ENCODE data around the gene IP6K2. TPM values are rescaled to one million over a fixed set of nuclear protein-coding genes. Genes with fewer than 3 reads are reported as not detected.
A peak's percentile ranks its signal among the peaks of the same experiment; 100 is the strongest.

IP6K2 gene
- total and polyA plus RNA-seq, 12 donors, result 44.9 to 185 (median 106) TPM

- TF ChIP-seq CTCF (IDR thresholded peaks at IDR 0.05), result no peak
- TF ChIP-seq POLR2A (IDR thresholded peaks at IDR 0.05), result no peak
- DNase-seq, result no peak
- no peak overlapping the region for H3K4me3 ChIP-seq
- no peaks in the 10 kb centered on the region for H3K9me3 ChIP-seq (replicated peaks in 1 of 3)
- H3K27ac ChIP-seq, result no peak overlapping the region
- peaks cover 16 to 25% of the 10 kb centered on the region in 2 donors for H3K4me1 ChIP-seq (replicated peaks in 1 of 2)
- no peaks in the 10 kb centered on the region for H3K27me3 ChIP-seq
- H3K36me3 ChIP-seq (replicated peaks in 1 of 2), result peaks cover 0 to 50% of the 10 kb centered on the region in 2 donors
- WGBS, 4 donors, result 92 to 95% (median 93%) methylated on average over 6 to 7 of the region's 7 CpGs; no CpG with 5 or more reads in 1 of the 4 donors
- intact Hi-C loops (cut with DNase I), result no loop called here
Observed at GRCh38 chr3:48681541-48681880, 35.5 kb downstream of the IP6K2 start.

GRCh38 chr3:48680811-48681540, 36.0 kb downstream of the IP6K2 start:
- no peak overlapping the region for H3K4me3 ChIP-seq
- no peaks in the 10 kb centered on the region for H3K27me3 ChIP-seq
- H3K36me3 ChIP-seq (replicated peaks in 1 of 2), result peaks cover 0 to 56% of the 10 kb centered on the region in 2 donors
- no peak for DNase-seq
- no peak overlapping the region for H3K27ac ChIP-seq
- intact Hi-C loops (cut with DNase I), result no loop called here
- 89 to 96% (median 94%) methylated on average over 10 to 17 of the region's 17 CpGs for WGBS, 4 donors
- TF ChIP-seq CTCF (IDR thresholded peaks at IDR 0.05) (no peak), POLR2A (IDR thresholded peaks at IDR 0.05) (no peak)
- no peaks in the 10 kb centered on the region for H3K9me3 ChIP-seq (replicated peaks in 1 of 3)
- peaks cover 16 to 20% of the 10 kb centered on the region in 2 donors for H3K4me1 ChIP-seq (replicated peaks in 1 of 2)

- TF ChIP-seq POLR2A (IDR thresholded peaks at IDR 0.05), result no peak
- TF ChIP-seq CTCF (IDR thresholded peaks at IDR 0.05), result no peak
- H3K27ac ChIP-seq, result peak overlapping the region in 1 of 5 donors; percentile 16
- H3K9me3 ChIP-seq (replicated peaks in 1 of 3), result no peaks in the 10 kb centered on the region
- no peak overlapping the region for H3K4me3 ChIP-seq
- intact Hi-C loops (cut with DNase I), result no loop called here
- peaks cover 13 to 17% of the 10 kb centered on the region in 2 donors for H3K4me1 ChIP-seq (replicated peaks in 1 of 2)
- WGBS, 4 donors, result 82 to 91% (median 89%) methylated on average over 7 to 20 of the region's 20 CpGs
- H3K36me3 ChIP-seq (replicated peaks in 1 of 2), result peaks cover 0 to 61% of the 10 kb centered on the region in 2 donors
- no peaks in the 10 kb centered on the region for H3K27me3 ChIP-seq
- no peak for DNase-seq
Observed at GRCh38 chr3:48679411-48680391, 37.3 kb downstream of the IP6K2 start.
